ENCODE measurements around the gene DDTL.
"Not testable (repeated sequence)": the region's sequence is repeated elsewhere in the genome, so short reads cannot be mapped to it uniquely, and the experiment has no call there.

Gene DDTL

GRCh38 chr22:23970201-23970641 is 3.5 kb downstream of the DDTL start:
- DNase-seq (ENCODE audit: low spot score), result no peak

GRCh38 chr22:23970816-23971486 is 4.3 kb downstream of the DDTL start:
- no peak for DNase-seq (ENCODE audit: low spot score)

GRCh38 chr22:23971927-23972326 is 5.2 kb downstream of the DDTL start:
- DNase-seq (ENCODE audit: low spot score), result not testable (repeated sequence)

DNA sequence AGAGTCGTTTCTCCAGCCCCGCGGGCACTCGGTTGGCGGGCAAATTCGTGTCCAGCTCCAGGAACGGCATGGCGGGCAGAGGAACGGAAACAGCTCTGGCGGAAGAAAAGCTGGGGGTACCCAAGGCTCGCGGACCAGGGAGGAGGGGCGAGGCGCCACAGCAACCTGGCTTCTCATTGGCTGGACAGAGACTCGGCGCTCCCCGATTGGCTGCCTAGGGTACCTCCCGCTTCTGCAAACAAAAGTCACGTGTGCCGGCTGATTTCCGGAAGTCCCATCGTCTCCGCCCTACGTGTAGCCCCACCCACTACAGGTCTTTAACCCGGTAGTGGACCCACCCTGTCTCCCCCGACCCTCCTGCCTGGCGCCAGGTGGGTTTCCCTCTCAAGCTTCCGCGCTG is 7.7 kb downstream of the DDTL start, which contains the start of gene DDT:
DDT (minus strand) TSS at position 97 of the 400 bp plus-strand sequence; CDS start at position 70, 27 bp downstream.
- not testable (repeated sequence) for DNase-seq (ENCODE audit: low spot score)

DNA sequence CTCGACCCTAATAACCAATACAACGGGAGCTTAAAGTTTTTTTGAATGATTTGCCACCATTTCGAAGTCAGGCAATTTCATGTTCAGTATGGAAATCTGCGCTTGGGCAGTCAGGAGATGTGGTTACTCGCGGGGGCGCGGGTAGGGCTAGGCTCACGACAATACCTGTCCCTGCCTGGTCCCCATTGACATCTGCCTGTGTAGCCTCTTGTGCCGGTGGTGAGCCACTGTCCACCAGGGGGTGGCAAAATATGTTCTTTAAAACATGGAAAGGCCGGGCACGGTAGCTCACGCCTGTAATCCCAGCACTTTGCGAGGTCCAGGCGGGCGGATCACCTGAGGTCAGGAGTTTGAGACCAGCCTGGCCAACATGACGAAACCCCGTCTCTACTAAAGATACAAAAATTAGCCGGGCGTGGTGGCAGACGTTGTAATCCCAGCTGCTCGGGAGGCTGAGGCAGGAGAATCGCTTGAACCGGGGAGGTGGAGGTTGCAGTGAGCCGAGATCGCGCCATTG is 8.2 kb downstream of the DDTL start:
- DNase-seq (ENCODE audit: low spot score), result not testable (repeated sequence)

- DNase-seq (ENCODE audit: low spot score), result not testable (repeated sequence)
Observed at GRCh38 chr22:23977304-23977703, 10.6 kb downstream of the DDTL start.

GRCh38 chr22:23979557-23980240 is 13.0 kb downstream of the DDTL start, which contains the start of gene GSTT2:
Gene GSTT2 (plus strand): TSS chr22:23980134.
- DNase-seq (ENCODE audit: low spot score), result not testable (repeated sequence)

GRCh38 chr22:23980567-23980966 is 13.9 kb downstream of the DDTL start:
- DNase-seq (ENCODE audit: low spot score), result not testable (repeated sequence)

- peak; percentile 59 for DNase-seq (ENCODE audit: low spot score)
Observed at GRCh38 chr22:23984430-23984829, 17.7 kb downstream of the DDTL start.

DNA sequence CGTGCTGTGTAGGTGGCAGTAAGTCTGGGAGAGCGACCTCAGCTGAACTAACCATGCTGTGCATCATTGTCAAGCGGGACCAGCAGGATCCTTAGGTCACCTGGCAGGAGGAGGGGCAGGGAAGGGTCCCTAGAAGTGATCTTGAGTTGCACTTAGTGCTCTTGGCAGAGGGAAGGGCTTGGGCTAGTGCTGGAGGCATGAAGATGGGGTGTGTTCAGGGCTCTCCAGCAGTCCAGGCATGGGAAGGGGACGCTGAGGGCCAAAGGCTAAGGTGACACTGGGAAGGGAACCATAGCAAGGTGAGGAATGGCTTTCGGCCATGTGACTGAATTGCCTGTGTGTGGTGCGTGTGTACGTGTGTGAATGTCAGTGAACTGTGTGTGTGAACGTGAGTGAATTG is 19.4 kb downstream of the DDTL start:
- not testable (repeated sequence) for DNase-seq (ENCODE audit: low spot score)

DNA sequence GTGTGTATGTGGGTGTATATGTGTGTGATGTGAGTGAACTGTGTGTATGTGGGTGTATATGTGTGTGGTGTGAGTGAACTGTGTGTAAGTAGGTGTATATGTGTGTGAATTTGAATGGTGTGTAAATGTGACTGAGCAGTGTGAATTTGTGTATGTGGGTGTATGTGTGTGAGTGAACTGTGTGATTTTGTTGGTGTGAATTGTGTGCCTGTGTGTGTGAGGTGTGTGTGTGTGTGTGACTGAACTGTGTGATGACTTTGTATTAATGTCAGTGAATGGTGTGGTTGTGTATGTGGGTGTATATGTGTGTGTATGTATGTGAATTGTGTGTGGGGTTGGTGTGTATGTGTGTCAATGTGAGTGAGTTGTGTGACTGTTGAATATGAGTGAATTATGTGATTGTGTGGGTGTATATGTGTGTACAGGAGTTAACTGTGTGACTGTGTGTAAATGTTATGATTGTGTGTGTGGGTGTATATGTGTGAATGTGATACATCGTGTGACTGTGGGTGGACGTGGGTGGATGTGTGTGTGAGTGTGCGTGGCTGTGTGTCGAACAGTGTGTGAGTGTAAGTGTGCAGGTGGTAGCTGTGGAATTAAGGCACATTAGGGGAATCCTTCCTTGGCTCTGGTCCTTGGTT is 20.0 kb downstream of the DDTL start:
- DNase-seq (ENCODE audit: low spot score), result not testable (repeated sequence)

GRCh38 chr22:23989583-23990244 is 23.0 kb downstream of the DDTL start:
- not testable (repeated sequence) for DNase-seq (ENCODE audit: low spot score)

- not testable (repeated sequence) for DNase-seq (ENCODE audit: low spot score)
Observed at GRCh38 chr22:23993080-23993479, 26.4 kb downstream of the DDTL start.

DNA sequence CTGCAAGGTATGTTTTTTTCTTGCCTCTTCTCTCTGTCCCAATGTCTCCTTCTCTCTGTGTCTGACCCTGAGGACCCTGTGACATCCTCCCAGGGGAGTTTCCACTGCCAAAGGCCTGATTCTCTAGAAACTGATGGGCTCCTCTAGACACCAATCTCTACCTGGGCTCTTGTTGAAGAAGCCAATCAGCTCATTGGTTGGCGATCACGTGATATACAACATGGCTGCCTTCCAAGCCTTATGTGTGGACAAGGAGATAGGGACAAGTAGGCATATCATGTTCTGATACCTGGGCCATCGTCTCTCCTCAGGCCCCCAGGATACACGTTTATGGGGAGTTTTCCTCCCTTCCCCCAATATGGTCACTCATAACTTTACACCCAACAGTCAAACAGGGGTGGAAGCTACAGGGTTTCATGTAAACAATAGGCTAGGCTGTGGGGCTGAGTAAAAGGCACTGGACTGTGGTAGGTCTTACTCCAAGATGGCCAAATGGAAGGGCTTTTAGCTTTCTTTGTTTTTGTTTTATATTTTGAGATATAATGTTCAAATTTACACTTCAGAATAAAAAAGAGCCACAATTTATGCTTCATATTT is 27.0 kb downstream of the DDTL start:
- DNase-seq (ENCODE audit: low spot score), result not testable (repeated sequence)

DNA sequence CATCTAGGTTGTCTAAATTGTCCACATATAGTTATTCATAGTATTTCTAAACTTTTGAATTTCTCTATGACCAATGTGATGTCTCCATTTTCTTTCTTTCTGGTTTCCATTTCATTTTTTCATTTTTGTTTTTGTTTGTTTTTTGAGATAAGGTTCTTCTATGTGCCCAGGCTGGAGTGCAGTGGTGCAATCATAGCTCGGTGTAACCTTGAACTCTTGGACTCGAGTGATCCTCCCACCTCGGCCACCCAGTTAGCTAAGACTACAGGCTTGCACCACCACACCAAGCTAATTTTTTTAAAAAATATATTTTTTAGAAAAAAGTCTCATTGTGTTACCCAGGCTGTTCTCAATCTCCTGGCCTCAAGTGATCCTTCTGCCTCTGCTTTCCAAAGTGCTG is 30.4 kb downstream of the DDTL start:
- DNase-seq (ENCODE audit: low spot score), result no peak

DNA sequence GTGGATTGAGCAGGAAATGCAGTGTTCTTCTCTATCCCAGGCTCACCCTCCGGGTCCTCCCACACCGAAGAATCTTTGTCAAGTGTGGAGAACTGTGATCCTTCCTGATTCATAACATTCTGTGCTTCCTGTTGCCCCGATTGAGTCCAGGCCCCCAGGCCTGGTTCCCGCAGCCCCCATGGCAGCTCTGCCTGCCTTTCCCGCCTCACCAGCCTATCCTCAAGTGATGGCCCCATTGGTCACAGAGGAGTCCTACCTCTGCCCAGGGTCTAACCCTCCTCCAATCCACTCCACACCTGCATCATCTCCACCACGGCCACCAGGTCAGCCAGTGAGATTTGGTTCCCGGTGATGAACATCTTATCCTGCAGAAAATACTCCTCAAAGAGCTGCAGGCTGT is 33.1 kb downstream of the DDTL start:
- not testable (repeated sequence) for DNase-seq (ENCODE audit: low spot score)

DNA sequence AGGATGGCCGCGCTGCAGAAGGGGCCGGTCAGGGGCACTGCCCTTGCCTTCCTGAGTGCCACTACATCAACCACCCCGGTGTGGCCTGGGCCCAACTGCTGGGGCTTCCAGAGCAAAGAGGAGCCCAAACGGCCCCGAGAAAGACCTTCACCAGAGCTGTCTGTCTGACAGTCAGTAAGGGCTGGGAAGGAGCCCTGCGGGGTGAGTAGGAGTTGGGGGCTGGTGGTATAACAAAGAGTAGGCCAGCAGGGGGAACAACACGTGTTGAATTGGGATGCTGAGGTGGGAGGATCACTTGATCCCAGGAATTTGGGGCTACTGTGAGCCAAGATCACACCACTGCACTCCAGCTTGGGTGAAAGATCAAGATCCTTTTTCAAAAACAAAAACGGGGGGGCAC is 34.6 kb downstream of the DDTL start:
- DNase-seq (ENCODE audit: low spot score), result no peak

- DNase-seq (ENCODE audit: low spot score), result peak; percentile 6
Observed at GRCh38 chr22:24002272-24002671, 35.6 kb downstream of the DDTL start.

DNA sequence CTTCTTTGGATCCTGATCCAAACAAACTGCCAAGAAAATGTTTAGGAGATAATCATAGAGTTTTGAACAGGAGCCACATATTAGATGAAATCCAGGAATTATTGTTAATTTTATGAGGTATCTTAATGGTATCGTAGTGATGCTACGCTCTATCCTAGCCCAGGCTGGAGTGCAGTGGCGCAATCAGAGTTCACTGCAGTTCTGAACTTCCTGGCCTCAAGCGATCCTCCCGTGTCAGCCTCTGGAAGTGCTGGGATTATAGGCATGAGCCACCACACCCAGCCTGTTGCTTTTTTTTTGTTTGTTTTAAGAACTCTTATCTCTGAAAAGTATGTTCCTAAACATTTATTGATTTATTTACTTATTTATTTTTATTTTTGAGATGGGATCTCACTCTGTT is 36.2 kb downstream of the DDTL start:
- DNase-seq (ENCODE audit: low spot score), result peak; percentile 71

DNA sequence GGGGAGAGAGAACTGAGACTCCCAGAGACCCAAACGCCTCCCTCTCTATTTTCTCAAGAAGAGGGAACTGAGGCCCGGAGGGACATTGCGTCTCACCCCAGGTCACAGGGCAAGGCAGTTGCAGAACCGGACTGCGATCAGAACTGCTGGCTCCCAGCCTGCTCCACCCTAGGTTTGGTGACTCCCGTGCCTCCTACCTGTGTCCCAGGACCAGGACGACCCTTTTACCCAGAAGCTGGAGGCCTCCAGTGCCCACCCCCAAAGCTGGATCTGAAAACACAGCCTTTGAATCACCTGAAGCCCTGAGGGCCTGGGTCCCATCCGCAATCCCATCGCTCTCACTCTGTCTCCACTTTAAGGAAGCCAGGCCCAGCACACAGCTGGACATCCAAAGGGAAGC is 37.2 kb downstream of the DDTL start:
- peak; percentile 14 for DNase-seq (ENCODE audit: low spot score)

GRCh38 chr22:24005201-24005600 is 38.5 kb downstream of the DDTL start, which contains the start of gene GSTT4:
Gene GSTT4 (minus strand): TSS chr22:24005453. CDS start chr22:24005356, 97 bp downstream.
- no peak for DNase-seq (ENCODE audit: low spot score)

All from HuH-7 (cell line).